ENCODE measurements around the gene DNTT. TPM values are rescaled to one million over a fixed set of nuclear protein-coding genes. Genes with fewer than 3 reads are reported as not detected.
A peak's percentile ranks its signal among the peaks of the same experiment; 100 is the strongest.

DNTT gene
- total RNA-seq, 1 donor: not detected

GRCh38 chr10:96374639-96374984, 70.4 kb downstream of the DNTT start:
- Histone ChIP-seq H4K20me1 (ENCODE audit: insufficient read depth, low read length) (no peaks in the 10 kb centered on the region), H3K9me3 (ENCODE audit: low read depth, low read length) (no peaks in the 10 kb centered on the region), H3K27me3 (ENCODE audit: insufficient read depth, low read length) (peaks cover 11% of the 10 kb centered on the region), H3K4me2 (ENCODE audit: insufficient read depth, low read length) (peak overlapping the region; percentile 97), H3K79me2 (ENCODE audit: insufficient read depth, low read length) (no peaks in the 10 kb centered on the region), H3K27ac (ENCODE audit: low read depth, low read length) (no peak overlapping the region), H3K36me3 (ENCODE audit: insufficient read depth, low read length) (no peaks in the 10 kb centered on the region), H3K4me3 (ENCODE audit: insufficient read depth, low read length) (peak overlapping the region; percentile 74), H2AFZ (ENCODE audit: low read length) (peak overlapping the region; percentile 96), H3K4me1 (ENCODE audit: insufficient read depth, low read length) (peaks cover 5% of the 10 kb centered on the region)
- DNase-seq (ENCODE audit: insufficient read length, low spot score, missing footprints): no peak
- TF ChIP-seq, protein P1, sequence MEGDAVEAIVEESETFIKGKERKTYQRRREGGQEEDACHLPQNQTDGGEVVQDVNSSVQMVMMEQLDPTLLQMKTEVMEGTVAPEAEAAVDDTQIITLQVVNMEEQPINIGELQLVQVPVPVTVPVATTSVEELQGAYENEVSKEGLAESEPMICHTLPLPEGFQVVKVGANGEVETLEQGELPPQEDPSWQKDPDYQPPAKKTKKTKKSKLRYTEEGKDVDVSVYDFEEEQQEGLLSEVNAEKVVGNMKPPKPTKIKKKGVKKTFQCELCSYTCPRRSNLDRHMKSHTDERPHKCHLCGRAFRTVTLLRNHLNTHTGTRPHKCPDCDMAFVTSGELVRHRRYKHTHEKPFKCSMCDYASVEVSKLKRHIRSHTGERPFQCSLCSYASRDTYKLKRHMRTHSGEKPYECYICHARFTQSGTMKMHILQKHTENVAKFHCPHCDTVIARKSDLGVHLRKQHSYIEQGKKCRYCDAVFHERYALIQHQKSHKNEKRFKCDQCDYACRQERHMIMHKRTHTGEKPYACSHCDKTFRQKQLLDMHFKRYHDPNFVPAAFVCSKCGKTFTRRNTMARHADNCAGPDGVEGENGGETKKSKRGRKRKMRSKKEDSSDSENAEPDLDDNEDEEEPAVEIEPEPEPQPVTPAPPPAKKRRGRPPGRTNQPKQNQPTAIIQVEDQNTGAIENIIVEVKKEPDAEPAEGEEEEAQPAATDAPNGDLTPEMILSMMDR (IDR thresholded peaks at IDR 0.05; ENCODE audit: extremely low read depth, low read depth, low read length): no peak

DNA sequence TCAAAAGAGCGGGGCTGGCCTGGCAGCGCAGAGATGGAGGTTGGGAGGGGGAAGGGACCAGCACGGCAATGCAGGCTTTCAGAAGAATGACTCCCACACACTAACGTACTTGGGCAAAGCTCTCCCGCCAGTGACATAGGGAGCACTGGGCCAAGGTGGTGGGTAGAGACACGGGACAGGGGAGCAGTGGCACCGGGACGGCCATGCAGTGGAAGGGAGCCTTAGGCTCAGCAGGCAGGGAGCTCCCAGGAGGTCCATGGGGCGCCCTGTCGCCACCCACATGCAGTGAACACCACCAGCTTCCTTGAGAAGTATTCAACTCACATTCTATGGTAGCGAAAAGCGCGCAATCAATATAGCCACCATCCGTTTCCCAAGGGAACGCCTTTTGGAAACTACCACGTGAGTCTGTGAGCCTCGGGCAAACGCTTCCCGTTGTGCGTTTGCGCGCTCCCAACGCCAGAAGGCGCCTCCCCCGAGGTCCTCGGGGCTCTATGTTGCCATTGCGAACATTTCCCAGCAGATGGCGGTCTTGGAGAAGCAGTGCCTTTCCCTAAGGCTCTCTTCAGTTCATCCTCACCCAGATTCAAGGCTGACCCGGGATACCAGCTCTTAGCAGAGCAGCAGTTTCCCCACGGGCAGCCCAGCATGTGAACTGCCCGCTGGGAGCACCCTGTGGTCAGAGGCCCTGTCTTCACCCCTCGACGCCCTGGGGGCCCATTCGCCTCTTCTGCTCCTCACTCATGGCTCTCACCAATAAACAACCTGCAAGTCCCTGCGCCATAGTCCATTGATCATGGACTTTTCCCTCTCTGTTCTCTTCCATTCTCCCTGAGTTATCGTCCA, 71.0 kb downstream of the DNTT start:
- peak; percentile 98 for DNase-seq (ENCODE audit: insufficient read length, low spot score, missing footprints)
- no peak overlapping the region for H3K27ac ChIP-seq (ENCODE audit: low read depth, low read length)
- H3K9me3 ChIP-seq (ENCODE audit: low read depth, low read length): no peaks in the 10 kb centered on the region
- H3K36me3 ChIP-seq (ENCODE audit: insufficient read depth, low read length): no peaks in the 10 kb centered on the region
- peak overlapping the region; percentile 96 for H2AFZ ChIP-seq (ENCODE audit: low read length)
- peak overlapping the region; percentile 74 for H3K4me3 ChIP-seq (ENCODE audit: insufficient read depth, low read length)
- H3K79me2 ChIP-seq (ENCODE audit: insufficient read depth, low read length): no peaks in the 10 kb centered on the region
- TF ChIP-seq, protein P1 (IDR thresholded peaks at IDR 0.05; ENCODE audit: extremely low read depth, low read depth, low read length): peak; percentile 94
- H4K20me1 ChIP-seq (ENCODE audit: insufficient read depth, low read length): no peaks in the 10 kb centered on the region
- H3K27me3 ChIP-seq (ENCODE audit: insufficient read depth, low read length): peaks cover 11% of the 10 kb centered on the region
- peak overlapping the region; percentile 97 for H3K4me2 ChIP-seq (ENCODE audit: insufficient read depth, low read length)
- peaks cover 5% of the 10 kb centered on the region for H3K4me1 ChIP-seq (ENCODE audit: insufficient read depth, low read length)

DNA sequence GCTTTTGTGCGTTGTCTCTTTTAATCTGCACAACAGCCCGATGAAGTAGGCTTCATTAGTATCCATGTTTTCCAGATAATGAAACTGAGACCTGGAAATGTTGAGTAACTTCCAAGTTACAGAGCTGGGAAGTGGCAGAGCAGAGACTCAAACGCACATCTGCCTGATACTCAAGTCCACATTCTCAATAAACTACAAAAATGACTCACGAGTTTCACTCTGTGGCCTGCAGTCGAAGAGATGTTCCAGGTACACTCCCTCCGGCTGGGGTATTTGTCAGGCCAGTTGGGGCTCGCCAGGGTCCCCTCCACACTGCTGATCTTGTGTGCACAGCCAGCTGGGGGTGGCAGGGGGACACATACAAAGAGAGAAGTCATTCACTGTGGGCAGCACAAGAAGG, 72.2 kb downstream of the DNTT start:
- no peaks in the 10 kb centered on the region for H4K20me1 ChIP-seq (ENCODE audit: insufficient read depth, low read length)
- H3K27me3 ChIP-seq (ENCODE audit: insufficient read depth, low read length): peaks cover 11% of the 10 kb centered on the region
- TF ChIP-seq, protein P1 (IDR thresholded peaks at IDR 0.05; ENCODE audit: extremely low read depth, low read depth, low read length): no peak
- no peak overlapping the region for H3K4me2 ChIP-seq (ENCODE audit: insufficient read depth, low read length)
- no peaks in the 10 kb centered on the region for H3K36me3 ChIP-seq (ENCODE audit: insufficient read depth, low read length)
- peaks cover 5% of the 10 kb centered on the region for H3K4me1 ChIP-seq (ENCODE audit: insufficient read depth, low read length)
- no peak overlapping the region for H3K4me3 ChIP-seq (ENCODE audit: insufficient read depth, low read length)
- no peak overlapping the region for H2AFZ ChIP-seq (ENCODE audit: low read length)
- H3K27ac ChIP-seq (ENCODE audit: low read depth, low read length): no peak overlapping the region
- H3K79me2 ChIP-seq (ENCODE audit: insufficient read depth, low read length): no peaks in the 10 kb centered on the region
- H3K9me3 ChIP-seq (ENCODE audit: low read depth, low read length): no peaks in the 10 kb centered on the region
- DNase-seq (ENCODE audit: insufficient read length, low spot score, missing footprints): no peak

GRCh38 chr10:96377816-96378294, 73.6 kb downstream of the DNTT start:
- DNase-seq (ENCODE audit: insufficient read length, low spot score, missing footprints): no peak

More at GRCh38 chr10:96377816-96378294, 73.6 kb downstream of the DNTT start:
- Histone ChIP-seq H3K36me3 (ENCODE audit: insufficient read depth, low read length) (no peaks in the 10 kb centered on the region), H3K27me3 (ENCODE audit: insufficient read depth, low read length) (peaks cover 11% of the 10 kb centered on the region), H3K4me3 (ENCODE audit: insufficient read depth, low read length) (no peak overlapping the region), H3K79me2 (ENCODE audit: insufficient read depth, low read length) (no peaks in the 10 kb centered on the region), H3K9me3 (ENCODE audit: low read depth, low read length) (no peaks in the 10 kb centered on the region), H3K4me1 (ENCODE audit: insufficient read depth, low read length) (peaks cover 5% of the 10 kb centered on the region), H4K20me1 (ENCODE audit: insufficient read depth, low read length) (no peaks in the 10 kb centered on the region), H2AFZ (ENCODE audit: low read length) (no peak overlapping the region), H3K27ac (ENCODE audit: low read depth, low read length) (no peak overlapping the region), H3K4me2 (ENCODE audit: insufficient read depth, low read length) (no peak overlapping the region)
- TF ChIP-seq, protein P1 (IDR thresholded peaks at IDR 0.05; ENCODE audit: extremely low read depth, low read depth, low read length): no peak
